GM10266 (cell line): ENCODE measurements around the gene CREB3L2.

ENCODE experiments used
- DNase-seq: peaks from one replicate; pipeline ENCODE4 v3.0.0; 2012; ENCODE audit errors: extremely low spot score
- CTCF ChIP-seq: IDR thresholded peaks from 2 replicates; pipeline ENCODE4 v1.5.1; 2012; ENCODE audit warnings: mild to moderate bottlenecking, low read depth; ENCODE audit not compliant: control insufficient read depth, insufficient read depth; ENCODE audit errors: missing control alignments

Gene CREB3L2

GRCh38 chr7:137846549-137846826 is 155.4 kb downstream of the CREB3L2 start:
- peak; percentile 68 for DNase-seq
- TF ChIP-seq CTCF, result no peak

GRCh38 chr7:137844677-137845425 is 157.0 kb downstream of the CREB3L2 start:
- DNase-seq, result no peak
- TF ChIP-seq CTCF, result no peak

GRCh38 chr7:137839903-137840779 is 161.7 kb downstream of the CREB3L2 start:
- no peak for DNase-seq
- no peak for TF ChIP-seq CTCF

GRCh38 chr7:137838706-137839315 is 163.1 kb downstream of the CREB3L2 start:
- DNase-seq, result no peak
- no peak for TF ChIP-seq CTCF

- TF ChIP-seq CTCF, result no peak
- DNase-seq, result no peak
Measured at GRCh38 chr7:137836541-137836940, 165.3 kb downstream of the CREB3L2 start.

- no peak for TF ChIP-seq CTCF
- no peak for DNase-seq
Measured at GRCh38 chr7:137836113-137836509, 165.8 kb downstream of the CREB3L2 start.
